ENCODE data around the gene STIL. TPM values are rescaled to one million over a fixed set of nuclear protein-coding genes. Genes with fewer than 3 reads are reported as not detected.
A peak's percentile ranks its signal among the peaks of the same experiment; 100 is the strongest.
"Not testable (repeated sequence)": the region's sequence is repeated elsewhere in the genome, so short reads cannot be mapped to it uniquely, and the experiment has no call there.

Gene STIL
- total RNA-seq, 1 donor from 2014 or later = 4.9 TPM

DNA sequence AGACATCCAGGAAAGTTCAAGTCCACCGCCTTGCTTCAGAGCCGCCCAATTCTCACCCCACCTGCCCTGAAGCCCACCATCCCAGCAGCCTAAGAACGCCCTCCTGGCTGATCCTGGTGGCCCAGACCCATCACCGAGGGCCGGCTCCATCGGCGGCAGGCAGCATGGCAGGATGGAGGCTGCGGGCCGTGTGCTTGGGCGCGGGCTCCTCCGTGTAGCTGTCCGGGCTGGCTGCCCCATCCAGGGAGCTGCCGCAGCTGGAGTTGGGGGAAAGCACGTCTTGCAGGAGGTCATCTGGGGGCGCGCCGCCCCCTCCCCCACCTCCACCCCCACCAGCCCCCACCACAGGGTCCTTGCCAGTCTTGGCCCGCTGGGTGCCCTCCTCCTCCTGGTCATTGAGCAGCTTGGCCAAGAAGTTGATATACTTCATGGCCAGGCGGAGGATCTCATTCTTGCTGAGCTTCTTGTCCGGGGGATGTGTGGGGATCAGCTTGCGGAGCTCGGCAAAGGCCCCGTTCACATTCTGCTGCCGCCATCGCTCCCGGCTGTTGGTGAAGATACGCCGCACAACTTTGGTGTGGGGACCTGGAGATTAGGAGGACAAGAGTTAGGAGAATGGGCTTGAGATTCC, 94.2 kb downstream of the STIL start:
- no peak for DNase-seq (ENCODE audit: low read depth)

DNA sequence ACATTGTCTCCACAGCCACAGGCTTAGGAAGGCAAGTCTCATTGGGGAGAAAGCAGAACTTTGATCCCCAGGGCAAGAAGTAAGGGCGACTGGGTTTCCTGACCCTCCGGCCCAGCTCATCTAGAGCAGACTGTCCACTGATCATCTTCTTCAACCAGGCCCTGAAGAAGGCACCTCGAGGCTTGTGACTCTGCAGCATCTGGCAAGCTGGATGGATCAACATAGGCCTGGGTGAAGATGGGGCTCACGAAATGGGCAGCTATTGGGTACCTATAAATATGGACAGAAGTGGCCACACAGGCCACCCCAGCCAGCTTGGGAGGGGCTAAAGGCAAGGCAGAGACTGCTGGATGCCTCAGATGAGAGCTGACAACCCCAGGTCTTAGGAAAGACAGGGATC, 94.9 kb downstream of the STIL start:
- no peak for DNase-seq (ENCODE audit: low read depth)

- no peak for DNase-seq (ENCODE audit: low read depth)
Observed at GRCh38 chr1:47216278-47217059, 97.5 kb downstream of the STIL start.

DNA sequence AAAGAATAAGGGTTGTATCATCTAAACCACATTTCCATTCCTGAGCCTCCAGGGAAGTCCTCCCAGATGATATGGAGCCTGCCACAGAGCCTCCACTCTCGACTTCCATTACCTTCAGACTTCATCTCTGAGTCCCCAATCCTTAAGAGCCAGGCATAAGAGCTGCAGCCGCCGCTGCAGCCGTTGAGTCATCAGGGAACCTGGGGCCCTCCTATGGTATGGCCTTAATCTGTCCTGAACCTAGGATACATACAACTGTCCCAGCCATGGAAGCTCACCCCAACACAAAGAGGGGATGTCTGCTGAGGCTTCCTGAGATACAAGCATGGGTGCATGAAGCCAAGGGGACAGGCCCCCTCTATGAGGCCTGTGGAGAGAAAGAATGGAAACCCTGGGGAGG, 98.2 kb downstream of the STIL start:
- no peak for DNase-seq (ENCODE audit: low read depth)

GRCh38 chr1:47214549-47214948, 99.4 kb downstream of the STIL start:
- DNase-seq (ENCODE audit: low read depth) = no peak

DNA sequence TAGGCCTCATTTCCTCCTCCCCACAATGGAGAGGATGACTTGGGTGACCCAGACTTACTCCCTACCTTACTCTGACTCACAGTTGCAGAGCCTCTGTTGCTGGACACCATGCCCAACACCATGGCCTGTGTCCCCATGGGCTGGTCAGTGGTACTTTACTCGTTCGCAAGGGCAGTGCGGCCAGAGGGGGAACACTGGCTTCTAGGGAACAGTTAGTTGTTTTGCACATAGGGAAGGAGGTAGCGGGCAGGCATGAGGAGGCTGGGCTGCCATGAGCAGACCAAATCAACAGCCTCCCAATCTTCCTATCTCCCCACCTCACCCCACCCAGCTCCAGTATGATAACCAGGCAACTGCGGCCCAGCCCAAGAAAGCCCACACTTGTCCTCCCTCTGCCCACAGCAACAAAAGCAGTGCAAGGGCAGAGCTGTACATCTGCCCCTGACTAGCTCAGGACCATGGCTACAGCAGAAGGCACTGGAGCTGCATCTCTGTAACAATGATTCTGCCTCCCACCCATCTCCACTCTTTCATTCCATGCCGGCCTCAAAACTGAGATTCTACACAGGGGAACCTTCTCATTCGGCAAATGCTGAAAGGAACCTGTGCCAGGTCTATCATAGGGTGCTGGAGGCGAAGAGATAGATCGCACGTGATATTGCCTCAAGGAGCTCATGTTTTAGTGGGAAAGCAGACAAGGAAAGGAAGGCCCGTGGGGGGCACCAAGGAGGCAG, 100.5 kb downstream of the STIL start:
- no peak for DNase-seq (ENCODE audit: low read depth)

DNA sequence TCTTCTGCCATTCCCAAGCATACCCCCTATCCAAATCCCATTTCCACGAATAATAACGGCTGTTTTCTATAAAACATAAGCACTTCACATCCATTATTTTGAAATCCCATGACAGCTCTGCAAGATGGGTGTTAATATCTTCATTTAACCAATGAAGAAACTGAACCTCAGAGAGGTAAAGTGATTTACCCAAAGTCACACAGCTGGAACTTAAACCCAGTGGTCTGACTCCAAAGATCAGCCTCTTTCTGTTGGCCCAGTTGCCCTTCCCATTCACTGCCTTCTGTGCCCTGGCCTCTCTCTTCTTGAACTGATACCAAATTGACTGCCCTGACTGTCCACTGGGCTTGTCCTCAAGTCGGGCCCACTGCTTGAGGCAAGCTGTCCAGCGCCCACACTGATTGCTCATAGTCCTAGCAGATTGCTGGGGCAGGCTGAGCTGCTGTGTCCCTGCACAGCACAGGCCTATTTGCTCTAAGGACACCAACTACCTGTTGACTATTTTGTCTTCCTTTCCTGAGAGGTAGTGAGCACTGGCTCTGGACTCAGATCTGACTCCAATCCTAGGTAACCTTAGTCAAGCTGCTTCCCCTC, 101.2 kb downstream of the STIL start:
- DNase-seq (ENCODE audit: low read depth) = no peak

GRCh38 chr1:47211796-47212269, 102.1 kb downstream of the STIL start:
- no peak for DNase-seq (ENCODE audit: low read depth)

GRCh38 chr1:47210666-47211065, 103.3 kb downstream of the STIL start:
- DNase-seq (ENCODE audit: low read depth) = peak; percentile 60

GRCh38 chr1:47209725-47210325, 104.1 kb downstream of the STIL start:
- peak; percentile 24 for DNase-seq (ENCODE audit: low read depth)

- DNase-seq (ENCODE audit: low read depth) = no peak
Observed at GRCh38 chr1:47209091-47209490, 104.9 kb downstream of the STIL start.

- no peak for DNase-seq (ENCODE audit: low read depth)
Observed at GRCh38 chr1:47208374-47208850, 105.5 kb downstream of the STIL start.

DNA sequence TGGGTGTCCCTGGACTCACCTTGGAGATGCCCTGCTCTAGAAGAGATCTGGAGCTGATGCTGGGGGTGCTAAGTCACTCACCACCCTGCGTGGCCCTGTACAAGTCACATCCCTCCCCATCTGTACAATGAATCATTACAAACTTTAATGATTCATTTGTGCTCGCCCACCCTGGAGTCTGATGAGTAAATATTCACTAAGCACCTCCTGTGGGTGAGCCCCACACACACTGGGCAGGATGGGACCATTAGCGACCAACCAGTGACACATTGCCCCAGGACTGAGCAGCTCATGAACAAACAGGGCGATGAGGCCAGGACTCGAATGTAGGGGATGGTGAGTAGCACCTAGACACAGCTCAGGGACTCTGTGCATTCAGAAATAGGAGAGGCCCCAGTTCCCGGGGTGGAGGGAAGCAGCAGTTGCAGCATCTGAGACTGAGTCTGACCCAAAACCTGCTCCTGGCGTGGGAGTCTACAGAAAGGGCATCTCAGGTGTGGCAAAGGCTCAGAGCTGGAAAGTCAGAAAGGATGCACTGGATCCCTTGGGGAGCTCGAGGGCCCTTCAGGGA, 106.1 kb downstream of the STIL start:
- DNase-seq (ENCODE audit: low read depth) = peak; percentile 37

GRCh38 chr1:47205918-47206317, 108.0 kb downstream of the STIL start:
- no peak for DNase-seq (ENCODE audit: low read depth)

- not testable (repeated sequence) for DNase-seq (ENCODE audit: low read depth)
Observed at GRCh38 chr1:47203504-47203903, 110.4 kb downstream of the STIL start.

- DNase-seq (ENCODE audit: low read depth) = no peak
Observed at GRCh38 chr1:47201179-47201578, 112.8 kb downstream of the STIL start.

Other genes starting within 250 kb of the STIL start
- gene CYP4Z1, start 246.9 kb downstream of the STIL start, total RNA-seq = not detected in 2 replicates
- gene CYP4A22, start 176.7 kb downstream of the STIL start, total RNA-seq = not detected in 2 replicates
- gene PDZK1IP1, start 124.1 kb downstream of the STIL start, total RNA-seq = 288 and 398 TPM in 2 replicates
- 0.35 TPM in 2 replicates for gene TAL1, start 81.9 kb downstream of the STIL start, total RNA-seq
- gene CMPK1, start 19.6 kb upstream of the STIL start, total RNA-seq = 176 and 210 TPM in 2 replicates
- gene FOXE3, start 102.1 kb upstream of the STIL start, total RNA-seq = not detected in 2 replicates
- 0.15 TPM in 1 of 2 replicates, not detected in the other for gene FOXD2, start 123.9 kb upstream of the STIL start, total RNA-seq

All from renal cortical epithelial cell (primary cell).